ENCODE measurements around the gene TMTC2.

The TMTC2 gene

GRCh38 chr12:83036847-83037246, 350.1 kb downstream of the TMTC2 start:
- no peak for DNase-seq

GRCh38 chr12:83039413-83039812, 352.7 kb downstream of the TMTC2 start:
- DNase-seq, result no peak

GRCh38 chr12:83040339-83040738, 353.6 kb downstream of the TMTC2 start:
- DNase-seq, result no peak

GRCh38 chr12:83040991-83041390, 354.3 kb downstream of the TMTC2 start:
- no peak for DNase-seq

GRCh38 chr12:83042441-83043200, 355.9 kb downstream of the TMTC2 start:
- no peak for DNase-seq

- DNase-seq, result no peak
These were observed 358.0 kb downstream of the TMTC2 start for GRCh38 chr12:83044736-83045135.

GRCh38 chr12:83046019-83046418, 359.3 kb downstream of the TMTC2 start:
- DNase-seq, result no peak

- no peak for DNase-seq
These were observed 362.6 kb downstream of the TMTC2 start for GRCh38 chr12:83049306-83049705.

GRCh38 chr12:83052890-83053541, 366.3 kb downstream of the TMTC2 start:
- no peak for DNase-seq

- DNase-seq, result no peak
These were observed 370.7 kb downstream of the TMTC2 start for GRCh38 chr12:83057436-83057835.

- DNase-seq, result no peak
These were observed 372.4 kb downstream of the TMTC2 start for GRCh38 chr12:83059107-83059506.

GRCh38 chr12:83065562-83065961, 378.9 kb downstream of the TMTC2 start:
- no peak for DNase-seq

GRCh38 chr12:83067981-83068380, 381.3 kb downstream of the TMTC2 start:
- DNase-seq, result no peak

GRCh38 chr12:83074358-83074894, 387.7 kb downstream of the TMTC2 start:
- DNase-seq, result no peak

- no peak for DNase-seq
These were observed 388.8 kb downstream of the TMTC2 start for GRCh38 chr12:83075471-83075870.

GRCh38 chr12:83077041-83077440, 390.3 kb downstream of the TMTC2 start:
- DNase-seq, result no peak

GRCh38 chr12:83082690-83083276, 396.1 kb downstream of the TMTC2 start:
- no peak for DNase-seq

- DNase-seq, result no peak
These were observed 396.9 kb downstream of the TMTC2 start for GRCh38 chr12:83083616-83084015.

GRCh38 chr12:83084516-83085234, 398.0 kb downstream of the TMTC2 start:
- no peak for DNase-seq

- DNase-seq, result no peak
These were observed 399.3 kb downstream of the TMTC2 start for GRCh38 chr12:83086023-83086422.

GRCh38 chr12:83089575-83089974, 402.9 kb downstream of the TMTC2 start:
- no peak for DNase-seq

GRCh38 chr12:83092129-83092528, 405.4 kb downstream of the TMTC2 start:
- no peak for DNase-seq

- DNase-seq, result no peak
These were observed 405.9 kb downstream of the TMTC2 start for GRCh38 chr12:83092606-83093005.

Measured in CD4-positive, alpha-beta T cell treated with Interleukin-10 for 1 hour (primary cell).